Measurements from ENCODE around the gene INSIG1. TPM values are rescaled to one million over a fixed set of nuclear protein-coding genes. Genes with fewer than 3 reads are reported as not detected.

Gene INSIG1
- total RNA-seq, 1 experiment from 2014 or later: 103 TPM

DNA sequence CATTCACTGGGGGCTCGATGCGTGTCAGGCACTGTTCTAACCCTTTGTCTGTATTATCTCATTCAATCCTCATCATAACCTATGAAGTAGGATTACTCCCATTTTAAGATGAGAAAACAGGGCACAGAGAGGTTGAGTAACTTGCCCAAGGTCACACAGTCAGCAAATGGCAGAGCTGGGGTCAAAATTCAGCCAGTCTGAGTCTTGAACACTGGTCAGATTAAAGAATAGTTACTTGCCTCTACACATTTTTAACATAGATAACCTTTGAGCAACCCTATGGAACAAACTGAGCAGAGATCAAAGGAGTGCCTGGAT is 27.2 kb downstream of the INSIG1 start:
- Histone ChIP-seq H2AFZ (no peak overlapping the region), H3K36me3 (ENCODE audit: low read depth) (no peaks in the 10 kb centered on the region), H3K79me2 (ENCODE audit: low read depth) (no peaks in the 10 kb centered on the region), H3K9me2 (ENCODE audit: insufficient read depth) (no peaks in the 10 kb centered on the region), H3K4me2 (no peak overlapping the region), H4K20me1 (ENCODE audit: insufficient read depth) (no peaks in the 10 kb centered on the region), H3K4me3 (no peak overlapping the region), H3K9me3 (ENCODE audit: insufficient read depth, low read depth) (no peaks in the 10 kb centered on the region), H3F3A (ENCODE audit: insufficient read depth, low read depth) (no peaks in the 10 kb centered on the region), H3K27me3 (ENCODE audit: insufficient read depth, low read depth) (peaks cover 75% of the 10 kb centered on the region), H3K4me1 (replicated peaks; ENCODE audit: insufficient read depth) (no peaks in the 10 kb centered on the region), H3K27ac (no peak overlapping the region)
- no peak for DNase-seq
- intact Hi-C loops (cut with micrococcal nuclease; ENCODE audit: unreplicated experiment): no loop called here
- TF ChIP-seq, protein P1, sequence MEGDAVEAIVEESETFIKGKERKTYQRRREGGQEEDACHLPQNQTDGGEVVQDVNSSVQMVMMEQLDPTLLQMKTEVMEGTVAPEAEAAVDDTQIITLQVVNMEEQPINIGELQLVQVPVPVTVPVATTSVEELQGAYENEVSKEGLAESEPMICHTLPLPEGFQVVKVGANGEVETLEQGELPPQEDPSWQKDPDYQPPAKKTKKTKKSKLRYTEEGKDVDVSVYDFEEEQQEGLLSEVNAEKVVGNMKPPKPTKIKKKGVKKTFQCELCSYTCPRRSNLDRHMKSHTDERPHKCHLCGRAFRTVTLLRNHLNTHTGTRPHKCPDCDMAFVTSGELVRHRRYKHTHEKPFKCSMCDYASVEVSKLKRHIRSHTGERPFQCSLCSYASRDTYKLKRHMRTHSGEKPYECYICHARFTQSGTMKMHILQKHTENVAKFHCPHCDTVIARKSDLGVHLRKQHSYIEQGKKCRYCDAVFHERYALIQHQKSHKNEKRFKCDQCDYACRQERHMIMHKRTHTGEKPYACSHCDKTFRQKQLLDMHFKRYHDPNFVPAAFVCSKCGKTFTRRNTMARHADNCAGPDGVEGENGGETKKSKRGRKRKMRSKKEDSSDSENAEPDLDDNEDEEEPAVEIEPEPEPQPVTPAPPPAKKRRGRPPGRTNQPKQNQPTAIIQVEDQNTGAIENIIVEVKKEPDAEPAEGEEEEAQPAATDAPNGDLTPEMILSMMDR (conservative IDR thresholded peaks at IDR 0.05): no peak
- no peak for TF ChIP-seq EZH2 (IDR thresholded peaks at IDR 0.05; ENCODE audit: low read depth)
- no TSS peak for BruUV-seq (replicated peaks)
- ChIA-PET POLR2A (ENCODE audit: unreplicated experiment) (no interaction called here), CTCF (no interaction called here)

DNA sequence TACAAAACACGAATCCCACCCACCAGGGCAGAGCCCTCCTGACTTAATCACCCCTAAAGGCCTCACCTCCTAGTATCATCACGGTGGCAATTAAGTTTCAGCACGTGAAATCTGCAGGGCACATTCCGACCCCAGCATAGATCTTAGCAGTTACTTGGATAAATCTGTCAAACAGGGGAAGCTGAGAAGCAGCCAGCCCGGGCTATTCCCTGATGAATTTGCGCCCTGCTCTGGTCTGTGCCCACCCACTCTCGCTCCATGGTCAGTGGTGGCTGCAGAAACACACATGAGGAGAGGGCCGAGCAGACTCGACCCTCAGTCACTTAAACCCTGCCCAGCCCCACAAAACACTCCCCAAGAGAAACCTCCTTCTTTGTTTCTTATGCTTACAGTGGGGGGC is 28.7 kb downstream of the INSIG1 start:
- Histone ChIP-seq H3F3A (ENCODE audit: insufficient read depth, low read depth) (no peaks in the 10 kb centered on the region), H3K4me1 (replicated peaks; ENCODE audit: insufficient read depth) (no peaks in the 10 kb centered on the region), H3K27ac (no peak overlapping the region), H3K9me2 (ENCODE audit: insufficient read depth) (no peaks in the 10 kb centered on the region), H2AFZ (no peak overlapping the region), H3K27me3 (ENCODE audit: insufficient read depth, low read depth) (peaks cover 74% of the 10 kb centered on the region), H3K4me3 (no peak overlapping the region), H3K9me3 (ENCODE audit: insufficient read depth, low read depth) (no peaks in the 10 kb centered on the region), H3K4me2 (no peak overlapping the region), H3K79me2 (ENCODE audit: low read depth) (no peaks in the 10 kb centered on the region), H4K20me1 (ENCODE audit: insufficient read depth) (no peaks in the 10 kb centered on the region), H3K36me3 (ENCODE audit: low read depth) (no peaks in the 10 kb centered on the region)
- TF ChIP-seq, protein P1 (conservative IDR thresholded peaks at IDR 0.05): no peak
- TF ChIP-seq EZH2 (IDR thresholded peaks at IDR 0.05; ENCODE audit: low read depth): no peak
- POLR2A ChIA-PET (ENCODE audit: unreplicated experiment): no interaction called here
- intact Hi-C loops (cut with micrococcal nuclease; ENCODE audit: unreplicated experiment): no loop called here
- no TSS peak for BruUV-seq (replicated peaks)
- CTCF ChIA-PET: no interaction called here
- DNase-seq: no peak

DNA sequence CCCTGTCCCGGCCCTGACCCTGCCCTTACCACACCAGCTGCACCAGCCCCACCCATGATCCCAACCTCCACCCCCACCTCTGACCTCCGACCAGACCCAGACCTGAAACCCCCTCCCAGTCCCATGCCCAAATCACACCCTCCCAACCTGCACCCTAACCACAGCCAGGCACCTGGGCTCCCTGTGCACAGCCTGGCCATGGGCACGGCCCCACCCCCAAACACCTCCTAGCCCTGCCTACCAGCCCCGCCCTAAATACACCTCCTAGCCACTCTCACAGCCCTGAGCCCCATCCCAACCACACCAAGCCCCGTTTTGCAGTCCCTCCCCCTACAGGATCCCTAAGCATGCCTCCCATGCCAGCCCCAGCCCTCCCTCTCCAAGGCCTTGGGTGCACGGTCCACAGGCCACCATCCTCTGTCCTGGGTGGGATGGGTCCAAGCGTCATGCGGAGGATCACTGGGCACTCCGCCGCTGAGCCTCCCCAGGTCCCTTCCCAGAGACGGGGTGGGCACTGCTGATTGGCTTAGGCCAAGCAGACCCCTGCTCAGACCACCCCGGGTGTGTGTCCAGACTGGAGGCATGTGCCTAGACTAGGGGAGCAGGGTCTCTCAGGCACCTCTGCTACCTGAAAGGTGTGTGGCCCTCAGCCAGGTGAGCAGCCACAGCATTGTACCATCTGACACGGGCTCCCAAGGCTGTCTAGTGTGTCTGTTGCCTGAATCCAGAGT is 30.1 kb downstream of the INSIG1 start:
- CTCF ChIA-PET: no interaction called here
- intact Hi-C loops (cut with micrococcal nuclease; ENCODE audit: unreplicated experiment): no loop called here
- DNase-seq: no peak
- H3F3A ChIP-seq (ENCODE audit: insufficient read depth, low read depth): no peaks in the 10 kb centered on the region
- H4K20me1 ChIP-seq (ENCODE audit: insufficient read depth): no peaks in the 10 kb centered on the region
- no peaks in the 10 kb centered on the region for H3K4me1 ChIP-seq (replicated peaks; ENCODE audit: insufficient read depth)
- no peak overlapping the region for H2AFZ ChIP-seq
- BruUV-seq (replicated peaks): no TSS peak
- no peaks in the 10 kb centered on the region for H3K9me2 ChIP-seq (ENCODE audit: insufficient read depth)
- no peak overlapping the region for H3K4me3 ChIP-seq
- H3K27me3 ChIP-seq (ENCODE audit: insufficient read depth, low read depth): peaks cover 84% of the 10 kb centered on the region
- POLR2A ChIA-PET (ENCODE audit: unreplicated experiment): no interaction called here
- no peak overlapping the region for H3K27ac ChIP-seq
- TF ChIP-seq, protein P1 (conservative IDR thresholded peaks at IDR 0.05): no peak
- no peak for TF ChIP-seq EZH2 (IDR thresholded peaks at IDR 0.05; ENCODE audit: low read depth)
- no peak overlapping the region for H3K4me2 ChIP-seq
- no peaks in the 10 kb centered on the region for H3K79me2 ChIP-seq (ENCODE audit: low read depth)
- no peaks in the 10 kb centered on the region for H3K9me3 ChIP-seq (ENCODE audit: insufficient read depth, low read depth)
- H3K36me3 ChIP-seq (ENCODE audit: low read depth): no peaks in the 10 kb centered on the region

All from PC-9 (cell line).